H7 (cell line): Measurements from ENCODE around the gene SIPA1L3. TPM values are rescaled to one million over a fixed set of nuclear protein-coding genes. Genes with fewer than 3 reads are reported as not detected.

Source experiments
- DNase-seq: peaks from one replicate; pipeline ENCODE4 v3.0.0; 2012
- H3K27me3 ChIP-seq: 2 replicates; pipeline ENCODE4 v1.6.0; 2011; ENCODE audit warnings: mild to moderate bottlenecking, low read length; ENCODE audit not compliant: control insufficient read depth, insufficient read depth
- H3K36me3 ChIP-seq: replicated peaks from 2 replicates; pipeline ENCODE4 v1.5.1; 2011; ENCODE audit warnings: low read length; ENCODE audit not compliant: control insufficient read depth, insufficient read depth
- H3K4me3 ChIP-seq: 2 replicates; pipeline ENCODE4 v1.5.1; 2011; ENCODE audit warnings: low read depth, mild to moderate bottlenecking, control low read depth, low read length, moderate library complexity; ENCODE audit not compliant: insufficient read depth
- total RNA-seq: library from RNA; depleted of rRNA; stranded (reverse); fragments of >200 nt; shearing (Covaris generic); gene quantifications from 2 replicates; pipeline ENCODE4 v1.2.3, GENCODE V29; 2014

SIPA1L3 gene
- total RNA-seq, 1 experiment from 2014 or later = 13.4 TPM

DNA sequence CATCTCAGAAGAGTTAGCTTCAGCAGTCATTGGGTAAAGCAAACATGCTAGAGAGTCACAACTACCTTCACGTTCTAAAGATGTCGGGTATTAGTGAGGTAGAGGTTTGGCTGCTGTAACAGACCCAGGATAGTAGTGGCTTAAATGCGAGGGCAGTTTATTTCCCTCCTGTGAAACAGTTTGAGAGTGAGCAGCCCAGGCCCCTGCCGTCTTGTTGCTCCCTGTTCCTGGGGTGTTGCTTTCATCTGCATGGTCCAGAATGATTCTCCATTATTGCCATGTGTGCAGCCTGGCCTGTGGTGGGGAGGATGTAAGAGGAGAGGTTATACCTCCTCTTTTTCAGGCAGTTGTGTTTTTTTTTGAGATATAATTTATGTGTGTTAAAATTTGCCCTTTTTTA, 63.7 kb downstream of the SIPA1L3 start:
- no peaks in the 10 kb centered on the region for H3K27me3 ChIP-seq
- H3K36me3 ChIP-seq = no peaks in the 10 kb centered on the region
- DNase-seq = no peak
- H3K4me3 ChIP-seq = no peak overlapping the region

DNA sequence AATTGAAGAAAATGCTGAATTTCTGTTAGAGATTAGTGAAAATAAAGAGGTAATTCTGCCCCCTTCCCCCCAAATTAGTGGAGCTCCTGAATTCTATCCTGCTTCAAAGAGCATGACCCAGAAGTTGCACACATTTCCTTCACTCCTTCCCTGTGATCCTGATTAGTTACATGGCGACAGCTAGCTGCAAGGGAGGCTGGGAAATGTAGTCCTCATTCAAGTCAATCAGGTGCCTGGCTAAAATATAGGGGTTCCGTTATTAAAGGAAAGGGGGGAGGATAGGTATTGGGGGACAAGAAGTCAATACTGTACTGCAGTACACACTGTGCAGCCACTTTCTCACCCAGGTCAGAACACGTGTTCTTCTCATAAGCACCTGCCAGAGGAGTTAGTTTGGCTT, 65.8 kb downstream of the SIPA1L3 start:
- Histone ChIP-seq H3K27me3 (no peaks in the 10 kb centered on the region), H3K4me3 (no peak overlapping the region), H3K36me3 (no peaks in the 10 kb centered on the region)
- no peak for DNase-seq

DNA sequence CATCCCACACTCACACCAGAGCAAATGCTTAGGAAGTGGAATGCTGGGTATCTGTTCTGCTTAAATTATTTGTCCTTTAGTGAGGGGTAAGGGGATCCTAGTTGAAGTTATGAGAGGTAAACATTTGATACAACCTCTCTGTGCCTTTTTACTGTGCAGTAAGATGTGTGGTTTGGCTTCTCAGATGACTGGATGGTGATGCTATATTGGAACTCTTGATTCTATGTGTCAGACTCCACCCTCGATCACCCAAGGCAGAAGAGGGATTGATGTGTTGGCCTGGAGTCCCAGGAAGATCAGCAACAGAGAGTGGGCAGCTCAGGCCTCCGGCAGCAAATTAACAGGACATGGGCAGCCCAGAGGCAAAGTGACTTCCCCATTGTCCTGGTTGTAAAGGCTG, 66.7 kb downstream of the SIPA1L3 start:
- H3K27me3 ChIP-seq = no peaks in the 10 kb centered on the region
- no peak overlapping the region for H3K4me3 ChIP-seq
- DNase-seq = no peak
- H3K36me3 ChIP-seq = no peaks in the 10 kb centered on the region

DNA sequence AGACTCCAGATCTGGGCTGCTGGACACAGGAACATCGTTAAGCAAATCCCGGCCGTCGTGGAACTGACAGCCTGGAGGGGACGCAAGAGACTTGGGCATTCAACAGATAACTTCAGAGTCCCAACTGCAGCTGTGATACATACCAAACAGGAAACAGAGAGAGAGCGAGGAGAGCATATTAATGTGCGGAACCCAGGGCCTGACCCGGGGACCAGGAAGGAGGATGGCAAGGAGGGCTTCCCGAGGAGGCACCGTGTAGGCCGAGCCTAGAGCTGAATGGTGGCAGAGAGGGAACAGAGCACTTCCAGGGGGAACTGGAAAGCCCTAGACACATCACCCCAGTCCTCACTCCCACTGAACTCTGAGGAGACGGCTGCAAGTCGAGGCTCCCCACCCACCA, 68.1 kb downstream of the SIPA1L3 start:
- no peaks in the 10 kb centered on the region for H3K36me3 ChIP-seq
- DNase-seq = no peak
- H3K27me3 ChIP-seq = no peaks in the 10 kb centered on the region
- H3K4me3 ChIP-seq = no peak overlapping the region

DNA sequence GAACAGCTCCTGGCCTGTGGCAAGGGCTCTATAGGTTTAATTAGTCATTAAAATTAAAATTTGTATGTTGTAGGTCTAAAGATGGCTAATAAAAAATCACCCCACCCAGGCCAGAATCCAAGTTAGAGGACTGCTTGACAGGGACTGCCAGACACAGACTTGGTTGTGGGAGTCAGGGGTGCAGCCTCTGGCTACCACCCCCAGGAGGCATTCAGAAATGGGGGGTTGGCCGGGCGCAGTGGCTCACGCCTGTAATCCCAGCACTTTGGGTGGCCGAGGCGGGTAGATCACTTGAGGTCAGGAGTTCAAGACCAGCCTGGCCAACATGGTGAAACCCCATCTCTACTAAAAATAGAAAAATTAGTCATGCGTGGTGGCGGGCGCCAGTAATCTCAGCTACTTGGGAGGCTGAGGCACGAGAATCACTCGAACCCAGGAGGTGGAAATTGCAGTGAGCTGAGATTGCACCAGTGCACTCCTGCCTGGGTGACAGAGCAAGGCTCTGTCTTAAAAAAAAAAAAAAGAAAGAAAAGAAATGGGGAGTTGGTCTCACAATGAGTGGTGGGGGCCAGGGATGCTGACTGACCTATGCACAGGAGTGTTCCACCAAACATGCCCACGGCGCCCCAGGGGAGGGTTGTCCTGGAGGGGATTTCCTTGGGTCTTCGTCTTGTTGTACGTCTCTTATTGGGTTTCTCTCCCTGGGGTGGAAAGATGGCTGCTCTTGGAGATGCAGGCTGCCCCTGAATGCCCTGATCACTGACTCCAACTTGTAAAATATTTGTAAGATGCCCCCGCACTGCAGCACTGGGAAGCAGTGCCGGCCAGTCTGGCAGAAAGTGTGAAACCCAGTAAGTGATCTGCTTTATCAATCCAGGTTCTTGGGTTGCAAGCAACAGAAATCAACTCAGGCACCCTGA, 68.8 kb downstream of the SIPA1L3 start:
- H3K4me3 ChIP-seq = no peak overlapping the region
- no peak for DNase-seq
- no peaks in the 10 kb centered on the region for H3K27me3 ChIP-seq
- no peaks in the 10 kb centered on the region for H3K36me3 ChIP-seq

DNA sequence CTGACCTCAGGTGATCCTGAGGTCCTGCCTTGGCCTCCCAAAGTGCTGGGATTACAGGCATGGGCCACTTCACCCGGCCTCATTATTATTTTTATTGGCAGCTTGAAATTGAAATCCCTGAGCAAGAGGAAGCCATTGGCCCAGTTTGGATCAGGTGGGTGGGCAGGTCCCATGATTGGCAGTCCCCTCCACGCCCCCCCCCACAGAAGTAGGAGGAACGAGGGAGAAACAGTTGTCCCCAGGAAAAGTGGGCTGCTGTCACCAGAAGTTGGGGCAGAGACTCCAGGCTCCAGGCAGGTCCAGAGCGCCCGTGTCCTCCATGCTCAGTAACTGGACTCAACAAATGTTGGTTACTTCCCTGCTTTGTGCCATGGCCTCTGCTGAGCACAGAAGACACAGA, 70.4 kb downstream of the SIPA1L3 start:
- Histone ChIP-seq H3K4me3 (no peak overlapping the region), H3K36me3 (no peaks in the 10 kb centered on the region), H3K27me3 (no peaks in the 10 kb centered on the region)
- DNase-seq = no peak

DNA sequence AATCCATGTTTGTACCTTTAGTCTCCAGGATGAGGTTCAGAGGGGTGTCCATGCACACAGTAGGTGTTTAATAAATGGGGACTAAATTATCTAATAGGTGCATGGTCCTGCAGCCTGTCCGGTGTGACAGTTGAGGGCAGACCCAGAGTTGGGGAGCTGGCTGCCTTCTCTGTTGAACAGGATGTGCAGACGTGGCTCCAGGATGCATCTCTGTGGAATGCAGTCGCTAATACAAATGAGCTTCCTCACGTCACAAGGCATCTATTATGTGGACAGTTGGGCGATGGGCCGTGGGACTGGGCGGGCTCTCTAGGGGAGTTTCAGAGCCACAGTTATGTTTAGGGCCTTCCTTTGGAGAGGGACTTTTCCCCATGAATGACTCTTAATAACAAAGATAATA, 71.0 kb downstream of the SIPA1L3 start:
- Histone ChIP-seq H3K36me3 (no peaks in the 10 kb centered on the region), H3K27me3 (no peaks in the 10 kb centered on the region)
- no peak for DNase-seq

DNA sequence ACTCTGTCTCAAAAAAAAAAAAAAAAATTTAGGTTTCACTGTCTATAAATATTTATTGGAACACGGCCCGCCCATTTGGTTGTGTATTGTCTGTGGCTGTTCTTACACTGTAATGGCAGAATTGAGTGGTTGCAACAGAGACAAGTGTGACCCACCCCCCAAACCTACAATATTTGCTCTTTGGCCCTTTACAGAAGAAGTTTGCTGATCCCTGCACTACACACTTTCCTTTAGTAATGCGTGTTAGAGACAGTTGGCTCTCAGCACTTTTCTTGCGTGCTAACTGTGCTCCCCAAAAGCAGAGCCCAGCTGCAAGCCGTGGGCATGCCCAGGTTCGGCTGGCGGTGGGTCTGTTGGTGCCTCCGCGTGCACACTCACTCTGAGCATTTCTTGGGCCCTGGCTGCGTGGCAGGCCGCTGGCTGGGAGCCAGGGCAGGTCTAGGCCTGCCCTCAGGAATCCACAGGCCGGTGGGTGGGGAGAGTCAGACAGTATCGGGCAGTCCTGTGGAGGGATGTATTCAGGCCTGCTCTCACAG, 72.6 kb downstream of the SIPA1L3 start:
- Histone ChIP-seq H3K27me3 (no peaks in the 10 kb centered on the region), H3K36me3 (no peaks in the 10 kb centered on the region), H3K4me3 (no peak overlapping the region)
- no peak for DNase-seq

More for the DNA sequence above, 71.0 kb downstream of the SIPA1L3 start:
- no peak overlapping the region for H3K4me3 ChIP-seq

DNA sequence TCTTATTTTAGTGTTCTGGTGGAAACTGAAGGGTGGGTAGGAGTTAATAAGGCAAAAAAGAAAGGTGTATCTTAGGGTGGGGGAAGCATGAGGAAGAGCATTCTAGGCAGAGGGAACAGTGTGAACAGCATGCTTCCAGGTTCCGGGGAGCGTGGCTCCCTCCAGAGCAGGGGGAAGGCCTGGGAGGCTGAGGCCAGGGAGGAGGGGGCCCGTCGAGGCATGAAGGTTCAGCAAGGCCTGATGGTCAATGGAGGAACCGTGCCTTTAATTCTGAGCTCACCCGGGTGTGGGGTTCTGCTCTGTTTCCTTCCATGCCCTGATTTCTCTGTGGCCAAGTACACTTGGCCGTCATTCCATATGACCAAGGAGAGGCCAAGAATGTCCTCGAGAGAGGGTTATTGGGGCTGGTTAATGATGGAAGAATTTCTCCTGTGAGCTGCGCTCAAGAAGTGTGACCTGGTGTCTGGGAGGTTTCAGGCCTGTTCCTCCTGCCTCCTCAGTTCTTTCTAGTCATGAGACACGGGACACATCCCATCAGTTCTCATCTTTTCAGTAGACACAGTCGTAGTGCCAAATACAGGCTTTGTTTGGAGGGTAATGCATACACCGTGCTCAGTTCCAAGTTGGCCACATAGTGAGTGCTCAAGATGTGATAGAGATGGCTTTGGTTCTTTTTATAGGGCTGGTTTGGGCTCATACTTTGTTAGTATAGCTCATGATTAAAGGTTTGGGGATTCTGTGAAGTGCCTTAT, 73.6 kb downstream of the SIPA1L3 start:
- Histone ChIP-seq H3K36me3 (no peaks in the 10 kb centered on the region), H3K27me3 (no peaks in the 10 kb centered on the region), H3K4me3 (no peak overlapping the region)
- DNase-seq = no peak

DNA sequence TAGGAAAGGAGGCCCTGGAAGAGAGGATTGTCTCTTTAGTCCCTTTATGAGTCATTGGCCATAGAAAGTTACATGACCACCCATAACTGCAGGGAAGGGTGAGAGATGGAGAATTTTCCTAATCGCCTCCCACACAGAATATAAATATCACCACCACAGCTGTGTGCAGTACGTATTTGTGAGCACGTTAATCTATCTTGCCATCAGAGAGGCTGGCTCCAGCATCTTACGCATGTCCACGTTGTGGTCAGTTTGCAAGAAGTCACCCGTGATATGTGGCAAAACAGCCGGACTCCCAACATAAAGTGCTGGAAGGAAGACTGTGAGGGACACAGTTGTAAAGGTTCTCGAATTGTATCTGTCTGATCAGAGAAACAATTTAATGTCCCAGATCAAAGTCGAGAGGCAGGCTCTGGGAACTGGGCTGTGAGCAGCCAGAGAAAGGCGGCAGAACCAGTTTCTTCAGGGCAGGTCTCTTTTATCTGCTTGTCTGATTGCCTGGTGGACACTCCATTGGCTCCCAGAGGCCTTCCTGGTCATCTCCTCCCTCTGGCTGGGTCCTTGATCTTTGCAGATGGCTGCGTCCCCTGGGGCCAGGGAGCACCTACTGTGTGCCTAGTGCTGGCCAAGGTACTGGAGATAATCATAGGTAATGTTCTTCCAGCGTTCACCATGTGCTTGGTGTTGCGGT, 74.9 kb downstream of the SIPA1L3 start:
- no peak for DNase-seq
- no peaks in the 10 kb centered on the region for H3K27me3 ChIP-seq
- H3K4me3 ChIP-seq = no peak overlapping the region
- H3K36me3 ChIP-seq = no peaks in the 10 kb centered on the region

DNA sequence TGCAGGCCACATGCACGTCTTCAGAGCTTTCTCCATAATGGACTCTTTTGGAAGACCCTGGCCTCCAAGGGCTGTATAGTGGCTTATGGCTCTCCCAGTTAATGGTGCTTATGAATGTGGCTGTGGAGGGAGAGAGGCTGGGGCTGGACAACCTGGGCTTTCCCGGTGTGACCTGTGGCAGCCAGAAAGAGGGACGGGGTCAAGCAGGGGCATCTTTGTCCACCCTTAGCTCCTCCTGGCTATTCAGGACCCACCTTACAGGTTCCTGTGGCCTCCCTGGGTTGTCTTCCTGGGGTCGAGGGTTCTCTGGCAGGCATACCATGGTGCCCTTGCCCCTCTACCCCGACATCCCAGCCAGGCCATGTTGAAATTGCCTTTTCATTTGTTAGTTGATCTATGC, 75.6 kb downstream of the SIPA1L3 start:
- Histone ChIP-seq H3K4me3 (no peak overlapping the region), H3K27me3 (no peaks in the 10 kb centered on the region), H3K36me3 (no peaks in the 10 kb centered on the region)
- DNase-seq = no peak

DNA sequence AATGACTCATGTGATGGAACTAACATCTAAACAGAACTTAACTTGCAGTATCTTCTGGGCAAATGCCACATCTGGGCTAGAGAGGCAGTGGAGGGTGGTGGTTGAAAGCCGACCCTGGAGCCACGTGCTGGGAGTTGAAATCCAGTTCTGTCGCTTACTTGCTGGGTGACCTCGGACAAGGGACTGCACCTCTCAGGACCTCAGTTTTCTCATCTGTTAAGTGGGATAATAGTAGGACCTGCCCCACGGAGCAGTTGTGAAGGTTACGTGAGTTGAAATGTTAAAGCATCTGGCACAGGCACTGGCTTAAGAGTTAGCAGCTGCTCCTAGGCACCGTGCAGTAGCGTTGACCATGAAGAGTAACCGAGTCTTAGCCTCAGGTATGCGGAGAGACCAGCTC, 76.1 kb downstream of the SIPA1L3 start:
- H3K4me3 ChIP-seq = no peak overlapping the region
- H3K36me3 ChIP-seq = no peaks in the 10 kb centered on the region
- no peaks in the 10 kb centered on the region for H3K27me3 ChIP-seq
- DNase-seq = no peak

DNA sequence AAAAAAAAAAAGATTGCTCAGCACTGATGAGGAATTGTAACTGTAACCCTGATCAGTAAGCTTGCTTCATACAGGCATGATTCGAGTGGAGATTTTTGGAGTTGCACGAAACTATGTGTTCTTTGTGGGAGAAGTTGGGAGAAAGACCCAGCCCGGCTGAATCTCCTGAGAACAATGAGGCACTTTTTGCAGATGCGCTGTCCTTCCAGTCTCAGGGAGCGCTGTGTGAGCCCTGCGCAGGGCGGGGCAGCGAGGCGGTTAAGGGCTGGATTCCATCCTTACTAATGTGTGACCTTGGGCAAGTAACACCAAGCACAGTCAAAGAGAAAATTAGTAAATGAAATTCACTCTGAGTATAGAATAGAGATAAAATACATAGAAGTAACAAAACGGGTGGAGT, 76.9 kb downstream of the SIPA1L3 start:
- H3K36me3 ChIP-seq = no peaks in the 10 kb centered on the region
- H3K27me3 ChIP-seq = no peaks in the 10 kb centered on the region
- DNase-seq = no peak
- no peak overlapping the region for H3K4me3 ChIP-seq

DNA sequence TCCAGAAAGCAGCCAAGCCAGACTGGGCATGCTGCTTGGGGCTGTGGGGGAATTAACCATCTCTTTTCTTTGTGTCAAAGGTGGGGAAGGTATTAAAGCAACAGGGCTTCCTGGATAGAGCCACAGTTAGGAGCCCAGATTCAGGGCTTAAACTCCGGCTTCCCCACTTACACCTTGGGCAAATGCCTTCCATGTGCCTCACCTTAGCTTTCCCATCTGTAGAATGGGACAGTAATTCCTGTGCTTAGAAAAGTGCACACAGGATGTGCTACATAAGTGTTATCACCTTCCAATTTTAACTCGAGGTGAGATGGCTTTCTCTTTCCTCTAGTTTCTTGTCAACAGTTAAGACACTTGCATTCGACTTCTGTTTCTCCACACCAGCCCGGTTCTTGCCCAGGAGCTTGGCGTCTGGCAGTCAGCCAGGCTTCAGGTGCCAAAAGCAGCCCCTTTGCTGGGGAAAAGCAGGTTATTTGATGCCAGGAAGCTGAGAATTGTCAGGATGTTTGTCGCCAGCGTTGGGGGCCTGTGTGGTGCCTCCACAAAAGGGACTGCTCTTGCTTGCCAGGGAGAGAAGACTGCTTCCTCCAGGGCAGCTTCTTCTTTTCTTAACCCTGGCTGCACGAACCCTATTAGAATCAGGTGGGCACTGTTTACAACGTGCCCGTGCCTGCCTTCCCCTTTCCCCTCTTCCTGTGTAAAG, 79.2 kb downstream of the SIPA1L3 start:
- no peak overlapping the region for H3K4me3 ChIP-seq
- DNase-seq = no peak
- no peaks in the 10 kb centered on the region for H3K36me3 ChIP-seq
- H3K27me3 ChIP-seq = no peaks in the 10 kb centered on the region
